HG03342 (cell line): ENCODE measurements around the gene ABR.

Experiments
- ATAC-seq: cut with Tn5 transposase; IDR thresholded peaks from one replicate; pipeline ENCODE4 v1.9.1; 2021; ENCODE audit warnings: mild to moderate bottlenecking, moderate library complexity; ENCODE audit not compliant: unreplicated experiment

Gene ABR

GRCh38 chr17:1012823-1013728, 166.7 kb downstream of the ABR start:
- no peak for ATAC-seq

- no peak for ATAC-seq
Measured at GRCh38 chr17:1011760-1012735, 167.7 kb downstream of the ABR start.

- ATAC-seq = no peak
Measured at GRCh38 chr17:1011138-1011537, 168.6 kb downstream of the ABR start.

- no peak for ATAC-seq
Measured at GRCh38 chr17:1010586-1010985, 169.2 kb downstream of the ABR start.

GRCh38 chr17:1010086-1010450, 169.7 kb downstream of the ABR start:
- no peak for ATAC-seq

- ATAC-seq = no peak
Measured at GRCh38 chr17:1009229-1010085, 170.3 kb downstream of the ABR start.

GRCh38 chr17:1008008-1008761, 171.6 kb downstream of the ABR start:
- ATAC-seq = no peak

GRCh38 chr17:1007310-1008007, 172.3 kb downstream of the ABR start:
- ATAC-seq = no peak

- ATAC-seq = no peak
Measured at GRCh38 chr17:1006054-1006453, 173.7 kb downstream of the ABR start.

GRCh38 chr17:1005361-1005946, 174.3 kb downstream of the ABR start:
- ATAC-seq = no peak

GRCh38 chr17:1004769-1005295, 174.9 kb downstream of the ABR start:
- ATAC-seq = no peak

GRCh38 chr17:1003972-1004768, 175.6 kb downstream of the ABR start:
- ATAC-seq = no peak

GRCh38 chr17:1003633-1003971, 176.2 kb downstream of the ABR start:
- no peak for ATAC-seq

- ATAC-seq = no peak
Measured at GRCh38 chr17:1002771-1003555, 176.8 kb downstream of the ABR start.

GRCh38 chr17:1002412-1002753, 177.4 kb downstream of the ABR start:
- no peak for ATAC-seq

GRCh38 chr17:1001640-1002411, 178.0 kb downstream of the ABR start:
- no peak for ATAC-seq
